Keratinocyte (primary cell): ENCODE results near the gene ITGA11. TPM values are rescaled to one million over a fixed set of nuclear protein-coding genes. Genes with fewer than 3 reads are reported as not detected.

ENCODE experiments used
- DNase-seq: peaks from one replicate; pipeline ENCODE4 v3.0.0-alpha.2; 2011; ENCODE audit warnings: low read depth, missing footprints, low spot score
- FAIRE-seq: peaks from 2 replicates; lab custom pipeline; 2011; peaks lifted over from hg19 to GRCh38; lab: Jason Lieb, UNC
- H2AFZ ChIP-seq: 2 replicates; pipeline ENCODE4 v1.6.0; 2012; ENCODE audit warnings: low read length, control low read depth, inconsistent platforms; ENCODE audit not compliant: control insufficient read depth
- H3K27ac ChIP-seq: 2 replicates; pipeline ENCODE4 v1.5.1; 2011; ENCODE audit warnings: low read length; ENCODE audit not compliant: control insufficient read depth, insufficient read depth
- H3K27me3 ChIP-seq: 3 replicates; pipeline ENCODE4 v1.6.0; 2011; ENCODE audit warnings: low read length; ENCODE audit not compliant: control insufficient read depth, insufficient read depth; ENCODE audit errors: extremely low read depth
- H3K36me3 ChIP-seq, 2 experiments: 2 replicates in 1 of 2; 3 replicates in 1 of 2; pipeline ENCODE4 v1.5.1; 2011; ENCODE audit warnings: low read length in 2 of 2, mild to moderate bottlenecking in 1 of 2; ENCODE audit not compliant: control insufficient read depth in 2 of 2, insufficient read depth in 2 of 2; ENCODE audit errors: extremely low read depth in 1 of 2
- H3K4me1 ChIP-seq: 3 replicates; pipeline ENCODE4 v1.5.1; 2011; ENCODE audit warnings: low read length; ENCODE audit not compliant: control insufficient read depth, insufficient read depth; ENCODE audit errors: extremely low read depth
- H3K4me2 ChIP-seq: 3 replicates; pipeline ENCODE4 v1.6.0; 2011; ENCODE audit warnings: low read depth, low read length; ENCODE audit not compliant: control insufficient read depth, insufficient read depth; ENCODE audit errors: extremely low read depth
- H3K4me3 ChIP-seq, 3 experiments: fragments of 200-600 bp in 1 of 3; sonication (generic) in 1 of 3; 2 replicates in 2 of 3; 3 replicates in 1 of 3; pipeline ENCODE4 v1.5.1; 2011 to 2016; ENCODE audit warnings: low read length in 3 of 3, mild to moderate bottlenecking in 3 of 3, control low read depth in 2 of 3, inconsistent platforms in 1 of 3, low read depth in 1 of 3, mixed read lengths in 1 of 3, mixed run types in 1 of 3, moderate library complexity in 1 of 3; ENCODE audit not compliant: control insufficient read depth in 2 of 3, insufficient read depth in 2 of 3; ENCODE audit errors: extremely low read depth in 1 of 3
- H3K79me2 ChIP-seq: 2 replicates; pipeline ENCODE4 v1.6.0; 2012; ENCODE audit warnings: low read length; ENCODE audit not compliant: control insufficient read depth, insufficient read depth
- H3K9ac ChIP-seq: 3 replicates; pipeline ENCODE4 v1.6.0; 2011; ENCODE audit warnings: low read length; ENCODE audit not compliant: control insufficient read depth, insufficient read depth; ENCODE audit errors: extremely low read depth
- H3K9me1 ChIP-seq: 3 replicates; pipeline ENCODE4 v1.6.0; 2011; ENCODE audit warnings: low read length; ENCODE audit not compliant: control insufficient read depth, insufficient read depth; ENCODE audit errors: extremely low read depth
- H3K9me3 ChIP-seq: 2 replicates; pipeline ENCODE4 v1.5.1; 2012; ENCODE audit warnings: low read depth, low read length; ENCODE audit not compliant: control insufficient read depth
- H4K20me1 ChIP-seq: 3 replicates; pipeline ENCODE4 v1.6.0; 2011; ENCODE audit warnings: low read length; ENCODE audit not compliant: control insufficient read depth, insufficient read depth; ENCODE audit errors: extremely low read depth
- EZH2 ChIP-seq: IDR thresholded peaks from one replicate; pipeline ENCODE4 v1.6.1; 2012; ENCODE audit warnings: inconsistent platforms, mild to moderate bottlenecking, low read length, moderate library complexity
- dilution Hi-C: fragments of 300-500 bp; cut with MboI; formaldehyde crosslinking; loops from one replicate; pipeline ENCODE4 v1.7.0; 2020; ENCODE audit warnings: low sequenced_read_pairs; ENCODE audit not compliant: extremely low pct_ligation_motif_present
- polyA plus RNA-seq, 5 experiments: library from polyadenylated mRNA; depleted of rRNA in 3 of 5; stranded (reverse) in 3 of 5; stranded (forward) in 1 of 5; unstranded in 1 of 5; fragments of >200 nt; gene quantifications; 1 replicate in 1 of 5; 2 replicates in 3 of 5; 3 replicates in 1 of 5; pipeline versions ENCODE4 v1.2.1 to v1.2.3, GENCODE V29; 2011 to 2012; ENCODE audit warnings: missing spikeins in 2 of 5, low read depth in 1 of 5, low replicate concordance in 1 of 5
- TF ChIP-seq, protein P1 (sequence below), 3 experiments: IDR thresholded peaks in 1 of 3; conservative IDR thresholded peaks in 1 of 3; optimal IDR thresholded peaks in 1 of 3; 2 replicates in 2 of 3; 3 replicates in 1 of 3; pipeline versions ENCODE3 to v1.5.1; 2011; ENCODE audit warnings: low read length in 3 of 3, mild to moderate bottlenecking in 3 of 3, moderate library complexity in 2 of 3, control low read depth in 1 of 3, inconsistent platforms in 1 of 3; ENCODE audit not compliant: insufficient read depth in 2 of 3; ENCODE audit errors: extremely low read depth in 1 of 3

ITGA11 gene
- polyA plus RNA-seq, 1 donor (not counting 4 experiments of a cell fraction or from before 2014, with no cell fraction given) = not detected

GRCh38 chr15:68389936-68390817, 41.8 kb downstream of the ITGA11 start:
- Histone ChIP-seq H4K20me1 (no peaks in the 10 kb centered on the region), H3K9me1 (no peaks in the 10 kb centered on the region), H3K4me3 (no peak overlapping the region), H2AFZ (no peak overlapping the region), H3K27me3 (peaks cover 20% of the 10 kb centered on the region), H3K4me1 (peaks cover 7% of the 10 kb centered on the region), H3K79me2 (no peaks in the 10 kb centered on the region), H3K27ac (no peak overlapping the region), H3K36me3 (no peaks in the 10 kb centered on the region), H3K9ac (no peak overlapping the region), H3K9me3 (no peaks in the 10 kb centered on the region), H3K4me2 (no peak overlapping the region)
- DNase-seq = no peak
- TF ChIP-seq EZH2 = no peak
- TF ChIP-seq, protein P1, sequence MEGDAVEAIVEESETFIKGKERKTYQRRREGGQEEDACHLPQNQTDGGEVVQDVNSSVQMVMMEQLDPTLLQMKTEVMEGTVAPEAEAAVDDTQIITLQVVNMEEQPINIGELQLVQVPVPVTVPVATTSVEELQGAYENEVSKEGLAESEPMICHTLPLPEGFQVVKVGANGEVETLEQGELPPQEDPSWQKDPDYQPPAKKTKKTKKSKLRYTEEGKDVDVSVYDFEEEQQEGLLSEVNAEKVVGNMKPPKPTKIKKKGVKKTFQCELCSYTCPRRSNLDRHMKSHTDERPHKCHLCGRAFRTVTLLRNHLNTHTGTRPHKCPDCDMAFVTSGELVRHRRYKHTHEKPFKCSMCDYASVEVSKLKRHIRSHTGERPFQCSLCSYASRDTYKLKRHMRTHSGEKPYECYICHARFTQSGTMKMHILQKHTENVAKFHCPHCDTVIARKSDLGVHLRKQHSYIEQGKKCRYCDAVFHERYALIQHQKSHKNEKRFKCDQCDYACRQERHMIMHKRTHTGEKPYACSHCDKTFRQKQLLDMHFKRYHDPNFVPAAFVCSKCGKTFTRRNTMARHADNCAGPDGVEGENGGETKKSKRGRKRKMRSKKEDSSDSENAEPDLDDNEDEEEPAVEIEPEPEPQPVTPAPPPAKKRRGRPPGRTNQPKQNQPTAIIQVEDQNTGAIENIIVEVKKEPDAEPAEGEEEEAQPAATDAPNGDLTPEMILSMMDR (optimal IDR thresholded peaks at IDR 0.05 in 1 of 3, IDR thresholded peaks at IDR 0.05 in 1 of 3, conservative IDR thresholded peaks at IDR 0.05 in 1 of 3; ENCODE audit: extremely low read depth in 1 of 3, insufficient read depth in 2 of 3, low read length in 3 of 3) = no peak
- dilution Hi-C loops = no loop called here
- FAIRE-seq = no peak

GRCh38 chr15:68389041-68389930, 42.7 kb downstream of the ITGA11 start:
- TF ChIP-seq EZH2 = no peak
- TF ChIP-seq, protein P1 (optimal IDR thresholded peaks at IDR 0.05 in 1 of 3, IDR thresholded peaks at IDR 0.05 in 1 of 3, conservative IDR thresholded peaks at IDR 0.05 in 1 of 3; ENCODE audit: extremely low read depth in 1 of 3, insufficient read depth in 2 of 3, low read length in 3 of 3) = no peak
- no peak for DNase-seq

More at GRCh38 chr15:68389041-68389930, 42.7 kb downstream of the ITGA11 start:
- Histone ChIP-seq H3K4me2 (no peak overlapping the region), H3K9me1 (no peaks in the 10 kb centered on the region), H2AFZ (no peak overlapping the region), H3K27ac (no peak overlapping the region), H3K9ac (no peak overlapping the region), H3K4me3 (no peak overlapping the region), H3K27me3 (peaks cover 20% of the 10 kb centered on the region), H3K4me1 (peaks cover 13% of the 10 kb centered on the region), H3K79me2 (no peaks in the 10 kb centered on the region), H4K20me1 (no peaks in the 10 kb centered on the region), H3K36me3 (no peaks in the 10 kb centered on the region), H3K9me3 (no peaks in the 10 kb centered on the region)
- dilution Hi-C loops = no loop called here
- no peak for FAIRE-seq
